Measurements from ENCODE around the gene ARHGDIB. TPM values are rescaled to one million over a fixed set of nuclear protein-coding genes. Genes with fewer than 3 reads are reported as not detected.

The ARHGDIB gene
- total RNA-seq, 4 donors from 2014 or later, result 63.8 to 112 (median 89.4) TPM

DNA sequence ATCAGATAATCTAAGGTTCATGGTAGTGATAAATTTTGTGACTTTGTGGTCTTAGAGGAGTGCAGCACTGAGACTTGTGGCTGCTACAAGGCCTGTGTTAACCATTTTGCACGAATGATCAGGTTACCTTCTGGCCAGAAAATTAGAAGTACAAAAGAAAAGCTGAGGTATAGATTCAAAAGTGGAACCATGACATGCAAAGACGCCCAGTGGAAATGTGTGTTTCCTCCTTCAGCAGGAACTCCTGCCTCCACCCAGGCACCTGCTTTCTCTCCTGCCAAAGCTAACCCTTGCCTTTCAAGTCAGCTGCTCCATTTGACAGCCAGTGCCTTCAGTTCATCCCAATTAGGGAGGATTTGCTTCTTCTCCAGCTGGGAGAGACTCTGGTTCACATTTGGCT, 21.6 kb upstream of the ARHGDIB start:
- no peak for DNase-seq (ENCODE audit: low spot score in 2 of 2)
- Histone ChIP-seq H3K36me3 (no peaks in the 10 kb centered on the region), H3K27me3 (no peaks in the 10 kb centered on the region), H3K4me3 (no peak overlapping the region), H3K9me3 (no peaks in the 10 kb centered on the region), H3K4me1 (no peaks in the 10 kb centered on the region), H3K27ac (no peak overlapping the region)
- WGBS, 2 donors, result 79 to 80% methylated on average over 2 of the region's 2 CpGs
- no peak for TF ChIP-seq EP300 (IDR thresholded peaks at IDR 0.05)
- TF ChIP-seq, protein P1, sequence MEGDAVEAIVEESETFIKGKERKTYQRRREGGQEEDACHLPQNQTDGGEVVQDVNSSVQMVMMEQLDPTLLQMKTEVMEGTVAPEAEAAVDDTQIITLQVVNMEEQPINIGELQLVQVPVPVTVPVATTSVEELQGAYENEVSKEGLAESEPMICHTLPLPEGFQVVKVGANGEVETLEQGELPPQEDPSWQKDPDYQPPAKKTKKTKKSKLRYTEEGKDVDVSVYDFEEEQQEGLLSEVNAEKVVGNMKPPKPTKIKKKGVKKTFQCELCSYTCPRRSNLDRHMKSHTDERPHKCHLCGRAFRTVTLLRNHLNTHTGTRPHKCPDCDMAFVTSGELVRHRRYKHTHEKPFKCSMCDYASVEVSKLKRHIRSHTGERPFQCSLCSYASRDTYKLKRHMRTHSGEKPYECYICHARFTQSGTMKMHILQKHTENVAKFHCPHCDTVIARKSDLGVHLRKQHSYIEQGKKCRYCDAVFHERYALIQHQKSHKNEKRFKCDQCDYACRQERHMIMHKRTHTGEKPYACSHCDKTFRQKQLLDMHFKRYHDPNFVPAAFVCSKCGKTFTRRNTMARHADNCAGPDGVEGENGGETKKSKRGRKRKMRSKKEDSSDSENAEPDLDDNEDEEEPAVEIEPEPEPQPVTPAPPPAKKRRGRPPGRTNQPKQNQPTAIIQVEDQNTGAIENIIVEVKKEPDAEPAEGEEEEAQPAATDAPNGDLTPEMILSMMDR (IDR thresholded peaks at IDR 0.05), result no peak
- no peak for TF ChIP-seq POLR2A (IDR thresholded peaks at IDR 0.05)

- Histone ChIP-seq H3K27ac (no peak overlapping the region), H3K4me1 (no peaks in the 10 kb centered on the region), H3K36me3 (no peaks in the 10 kb centered on the region), H3K27me3 (no peaks in the 10 kb centered on the region), H3K9me3 (no peaks in the 10 kb centered on the region), H3K4me3 (no peak overlapping the region)
- WGBS, 2 donors, result 77 to 84% methylated on average over 1 of the region's 1 CpG
- DNase-seq (ENCODE audit: low spot score in 2 of 2), result no peak
- TF ChIP-seq, protein P1 (IDR thresholded peaks at IDR 0.05), result no peak
- no peak for TF ChIP-seq POLR2A (IDR thresholded peaks at IDR 0.05)
Observed at GRCh38 chr12:14982562-14982961, 21.2 kb upstream of the ARHGDIB start.

- WGBS, 2 donors, result 69 to 82% methylated on average over 2 of the region's 2 CpGs
- H3K4me3 ChIP-seq, result no peak overlapping the region
- H3K27ac ChIP-seq, result no peak overlapping the region
- H3K9me3 ChIP-seq, result no peaks in the 10 kb centered on the region
- H3K4me1 ChIP-seq, result no peaks in the 10 kb centered on the region
- TF ChIP-seq EP300 (IDR thresholded peaks at IDR 0.05), result no peak
- no peak for TF ChIP-seq POLR2A (IDR thresholded peaks at IDR 0.05)
- TF ChIP-seq, protein P1 (IDR thresholded peaks at IDR 0.05), result no peak
- no peak for DNase-seq (ENCODE audit: low spot score in 2 of 2)
- H3K27me3 ChIP-seq, result no peaks in the 10 kb centered on the region
- no peaks in the 10 kb centered on the region for H3K36me3 ChIP-seq
Observed at GRCh38 chr12:14981049-14981448, 19.6 kb upstream of the ARHGDIB start.

GRCh38 chr12:14979468-14979867, 18.1 kb upstream of the ARHGDIB start:
- no peak overlapping the region for H3K27ac ChIP-seq
- no peaks in the 10 kb centered on the region for H3K36me3 ChIP-seq
- no peak overlapping the region for H3K4me3 ChIP-seq
- no peaks in the 10 kb centered on the region for H3K27me3 ChIP-seq
- no peaks in the 10 kb centered on the region for H3K9me3 ChIP-seq
- no peak for DNase-seq (ENCODE audit: low spot score in 2 of 2)
- no peaks in the 10 kb centered on the region for H3K4me1 ChIP-seq
- TF ChIP-seq EP300 (IDR thresholded peaks at IDR 0.05), result no peak
- TF ChIP-seq POLR2A (IDR thresholded peaks at IDR 0.05), result no peak
- TF ChIP-seq, protein P1 (IDR thresholded peaks at IDR 0.05), result no peak

- H3K27ac ChIP-seq, result no peak overlapping the region
- no peaks in the 10 kb centered on the region for H3K27me3 ChIP-seq
- no peaks in the 10 kb centered on the region for H3K36me3 ChIP-seq
- no peak for TF ChIP-seq POLR2A (IDR thresholded peaks at IDR 0.05)
- TF ChIP-seq, protein P1 (IDR thresholded peaks at IDR 0.05), result no peak
- no peak for TF ChIP-seq EP300 (IDR thresholded peaks at IDR 0.05)
- peaks cover 0 to 9% (median 0%) of the 10 kb centered on the region in 4 donors for H3K4me1 ChIP-seq
- no peak overlapping the region for H3K4me3 ChIP-seq
- 69 to 77% methylated on average over 3 of the region's 3 CpGs for WGBS, 2 donors
- H3K9me3 ChIP-seq, result no peaks in the 10 kb centered on the region
- no peak for DNase-seq (ENCODE audit: low spot score in 2 of 2)
Observed at GRCh38 chr12:14976658-14977057, 15.3 kb upstream of the ARHGDIB start.

All from tibial nerve (tissue), 4 donors.